ENCODE results near the gene EXOC6B.

DNA sequence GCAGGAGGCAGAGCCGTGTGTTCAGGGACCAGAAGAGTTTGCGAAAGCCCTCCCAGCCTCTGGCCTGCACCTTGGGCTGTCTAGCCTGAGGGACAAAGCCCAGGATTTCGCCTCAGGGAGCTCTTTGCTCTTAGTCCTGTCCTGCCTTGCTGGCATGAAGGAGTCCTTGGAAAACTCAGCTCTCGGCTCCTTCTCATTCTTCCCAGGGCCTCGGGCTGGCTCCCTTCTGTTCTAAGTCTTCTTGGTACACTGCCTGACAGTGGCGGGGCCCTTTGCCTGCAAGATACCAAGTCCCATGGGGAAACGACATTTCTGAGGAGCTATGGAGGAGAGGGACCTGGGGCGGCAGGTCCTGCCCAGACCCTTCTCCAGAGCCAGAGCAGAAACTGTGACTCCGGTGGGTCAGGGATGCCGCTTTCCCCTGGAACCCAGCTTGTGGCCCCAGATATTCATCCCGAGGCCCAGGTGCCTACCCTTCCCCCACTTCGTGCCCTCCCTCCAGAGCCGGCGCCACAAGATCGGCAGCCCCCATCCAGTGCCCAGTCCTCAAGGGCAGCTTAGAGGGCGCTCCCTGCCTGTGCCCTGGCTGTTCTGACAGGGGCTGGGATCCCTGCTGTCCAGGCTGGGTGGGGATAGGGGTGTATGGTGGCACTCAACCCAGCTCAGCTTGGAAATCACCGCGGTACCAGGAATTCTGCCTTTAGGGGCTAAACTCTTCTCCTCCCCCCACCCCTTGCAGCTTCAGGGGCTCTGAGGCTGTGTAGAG, 672.6 kb downstream of the EXOC6B start:
- TF ChIP-seq TSC22D4 (tag; IDR thresholded peaks at IDR 0.05) = no peak
- TF ChIP-seq, protein P1, sequence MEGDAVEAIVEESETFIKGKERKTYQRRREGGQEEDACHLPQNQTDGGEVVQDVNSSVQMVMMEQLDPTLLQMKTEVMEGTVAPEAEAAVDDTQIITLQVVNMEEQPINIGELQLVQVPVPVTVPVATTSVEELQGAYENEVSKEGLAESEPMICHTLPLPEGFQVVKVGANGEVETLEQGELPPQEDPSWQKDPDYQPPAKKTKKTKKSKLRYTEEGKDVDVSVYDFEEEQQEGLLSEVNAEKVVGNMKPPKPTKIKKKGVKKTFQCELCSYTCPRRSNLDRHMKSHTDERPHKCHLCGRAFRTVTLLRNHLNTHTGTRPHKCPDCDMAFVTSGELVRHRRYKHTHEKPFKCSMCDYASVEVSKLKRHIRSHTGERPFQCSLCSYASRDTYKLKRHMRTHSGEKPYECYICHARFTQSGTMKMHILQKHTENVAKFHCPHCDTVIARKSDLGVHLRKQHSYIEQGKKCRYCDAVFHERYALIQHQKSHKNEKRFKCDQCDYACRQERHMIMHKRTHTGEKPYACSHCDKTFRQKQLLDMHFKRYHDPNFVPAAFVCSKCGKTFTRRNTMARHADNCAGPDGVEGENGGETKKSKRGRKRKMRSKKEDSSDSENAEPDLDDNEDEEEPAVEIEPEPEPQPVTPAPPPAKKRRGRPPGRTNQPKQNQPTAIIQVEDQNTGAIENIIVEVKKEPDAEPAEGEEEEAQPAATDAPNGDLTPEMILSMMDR (IDR thresholded peaks at IDR 0.05 in 2 of 3, conservative IDR thresholded peaks at IDR 0.05 in 1 of 3; ENCODE audit: insufficient read depth in 2 of 3, low read depth in 1 of 3, low read length in 3 of 3) = no peak
- TF ChIP-seq SMARCA5 (IDR thresholded peaks at IDR 0.05) = no peak
- TF ChIP-seq CBX2 (IDR thresholded peaks at IDR 0.05; ENCODE audit: insufficient read depth, low read length, poor library complexity, severe bottlenecking) = no peak
- no peak for TF ChIP-seq ZNF311 (CRISPR knock-in tag; IDR thresholded peaks at IDR 0.05)
- TF ChIP-seq ZNF24 (IDR thresholded peaks at IDR 0.05) = no peak
- TF ChIP-seq ELF4 (CRISPR knock-in tag; IDR thresholded peaks at IDR 0.05) = no peak
- TF ChIP-seq ZFP30 (CRISPR knock-in tag; IDR thresholded peaks at IDR 0.05; ENCODE audit: borderline replicate concordance) = no peak
- TF ChIP-seq, protein P2, sequence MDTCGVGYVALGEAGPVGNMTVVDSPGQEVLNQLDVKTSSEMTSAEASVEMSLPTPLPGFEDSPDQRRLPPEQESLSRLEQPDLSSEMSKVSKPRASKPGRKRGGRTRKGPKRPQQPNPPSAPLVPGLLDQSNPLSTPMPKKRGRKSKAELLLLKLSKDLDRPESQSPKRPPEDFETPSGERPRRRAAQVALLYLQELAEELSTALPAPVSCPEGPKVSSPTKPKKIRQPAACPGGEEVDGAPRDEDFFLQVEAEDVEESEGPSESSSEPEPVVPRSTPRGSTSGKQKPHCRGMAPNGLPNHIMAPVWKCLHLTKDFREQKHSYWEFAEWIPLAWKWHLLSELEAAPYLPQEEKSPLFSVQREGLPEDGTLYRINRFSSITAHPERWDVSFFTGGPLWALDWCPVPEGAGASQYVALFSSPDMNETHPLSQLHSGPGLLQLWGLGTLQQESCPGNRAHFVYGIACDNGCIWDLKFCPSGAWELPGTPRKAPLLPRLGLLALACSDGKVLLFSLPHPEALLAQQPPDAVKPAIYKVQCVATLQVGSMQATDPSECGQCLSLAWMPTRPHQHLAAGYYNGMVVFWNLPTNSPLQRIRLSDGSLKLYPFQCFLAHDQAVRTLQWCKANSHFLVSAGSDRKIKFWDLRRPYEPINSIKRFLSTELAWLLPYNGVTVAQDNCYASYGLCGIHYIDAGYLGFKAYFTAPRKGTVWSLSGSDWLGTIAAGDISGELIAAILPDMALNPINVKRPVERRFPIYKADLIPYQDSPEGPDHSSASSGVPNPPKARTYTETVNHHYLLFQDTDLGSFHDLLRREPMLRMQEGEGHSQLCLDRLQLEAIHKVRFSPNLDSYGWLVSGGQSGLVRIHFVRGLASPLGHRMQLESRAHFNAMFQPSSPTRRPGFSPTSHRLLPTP (IDR thresholded peaks at IDR 0.05; ENCODE audit: borderline replicate concordance, extremely low read depth, insufficient read length) = no peak

Measured in K562 (cell line).